Suprapubic skin (tissue), 2 donors: ENCODE data around the gene MIGA2.

Experiments used
- EP300 ChIP-seq: sonication (generic); formaldehyde crosslinking; IDR thresholded peaks from one replicate; pipeline ENCODE4 v1.6.1; 2017; ENCODE audit warnings: antibody characterized with exemption
- POLR2A ChIP-seq, 2 donors: fragments of 450-650 bp; IDR thresholded peaks; one replicate each; pipeline ENCODE4 v1.6.1; 2017; ENCODE audit warnings: antibody characterized with exemption in 2 of 2, mild to moderate bottlenecking in 2 of 2, moderate library complexity in 2 of 2

DNA sequence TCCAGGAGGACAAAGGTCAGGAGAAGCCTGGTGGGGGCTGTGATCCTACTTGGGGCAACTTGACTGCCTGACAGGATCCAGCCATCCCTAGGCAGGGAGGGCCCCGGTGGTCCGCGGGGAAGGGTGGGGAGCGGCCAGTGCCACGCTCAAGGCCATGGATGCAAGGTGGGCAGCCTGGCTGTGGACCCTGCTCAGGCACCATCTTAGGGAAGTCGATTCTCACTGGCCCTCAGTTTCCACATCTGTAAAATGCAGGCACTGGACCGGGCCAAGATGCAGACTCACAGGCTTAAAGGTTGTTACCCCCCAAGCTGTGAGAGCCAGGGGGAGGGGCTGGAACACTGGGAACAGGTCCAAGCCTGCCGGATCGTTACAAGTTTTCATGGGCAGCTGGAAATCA, 35.7 kb downstream of the MIGA2 start:
- no peak for TF ChIP-seq EP300
- TF ChIP-seq POLR2A (IDR thresholded peaks at IDR 0.05), result no peak
